SK-N-SH (cell line): ENCODE measurements around the gene CDK18.

Experiments
- TAF1 ChIP-seq: IDR thresholded peaks from 2 replicates; pipeline ENCODE4 v1.6.1; 2012; ENCODE audit warnings: low read depth, mild to moderate bottlenecking, low read length, moderate library complexity, borderline replicate concordance
- TEAD4 ChIP-seq: IDR thresholded peaks from 2 replicates; pipeline ENCODE4 v1.4.0; 2012; ENCODE audit warnings: mild to moderate bottlenecking, borderline replicate concordance; ENCODE audit not compliant: insufficient read depth
- ZBTB33 ChIP-seq: IDR thresholded peaks from 2 replicates; pipeline ENCODE4 v1.4.0; 2012; ENCODE audit warnings: low read depth, borderline replicate concordance
- TF ChIP-seq, protein P1 (sequence below): fragments of 200-600 bp; sonication (generic); IDR thresholded peaks from 2 replicates; pipeline ENCODE4 v1.6.1; 2017; ENCODE audit warnings: antibody characterized with exemption, mild to moderate bottlenecking, moderate library complexity

DNA sequence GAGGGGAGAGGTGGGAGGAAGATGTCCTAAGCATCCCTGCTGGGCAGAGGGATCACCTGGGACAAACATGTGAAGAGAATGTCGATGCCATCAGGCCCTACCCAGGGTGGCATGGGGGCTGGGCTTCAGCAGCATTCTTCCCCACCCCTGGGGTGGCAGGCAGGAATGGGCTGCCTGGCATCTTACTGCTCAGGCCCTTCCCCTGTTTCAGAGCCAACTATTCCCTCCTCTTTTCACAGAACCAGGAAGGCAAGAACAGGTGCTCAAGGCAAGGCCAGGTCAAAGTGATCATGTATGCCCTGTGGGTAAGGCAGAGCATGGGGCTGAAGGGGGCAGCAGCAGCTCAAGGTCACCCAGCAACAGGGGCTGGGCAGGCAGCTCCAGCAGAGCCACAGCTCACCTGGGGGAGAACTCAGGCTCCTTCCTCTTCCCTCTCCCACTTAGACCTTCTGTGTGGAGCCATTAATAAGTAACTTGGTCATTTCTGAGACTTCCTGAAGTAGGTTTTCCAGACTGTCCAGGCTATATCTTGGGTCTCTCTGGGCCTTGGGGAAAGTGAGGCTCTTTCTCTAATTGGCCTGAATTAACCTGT lies 70.9 kb downstream of the CDK18 start:
- no peak for TF ChIP-seq ZBTB33
- TF ChIP-seq, protein P1, sequence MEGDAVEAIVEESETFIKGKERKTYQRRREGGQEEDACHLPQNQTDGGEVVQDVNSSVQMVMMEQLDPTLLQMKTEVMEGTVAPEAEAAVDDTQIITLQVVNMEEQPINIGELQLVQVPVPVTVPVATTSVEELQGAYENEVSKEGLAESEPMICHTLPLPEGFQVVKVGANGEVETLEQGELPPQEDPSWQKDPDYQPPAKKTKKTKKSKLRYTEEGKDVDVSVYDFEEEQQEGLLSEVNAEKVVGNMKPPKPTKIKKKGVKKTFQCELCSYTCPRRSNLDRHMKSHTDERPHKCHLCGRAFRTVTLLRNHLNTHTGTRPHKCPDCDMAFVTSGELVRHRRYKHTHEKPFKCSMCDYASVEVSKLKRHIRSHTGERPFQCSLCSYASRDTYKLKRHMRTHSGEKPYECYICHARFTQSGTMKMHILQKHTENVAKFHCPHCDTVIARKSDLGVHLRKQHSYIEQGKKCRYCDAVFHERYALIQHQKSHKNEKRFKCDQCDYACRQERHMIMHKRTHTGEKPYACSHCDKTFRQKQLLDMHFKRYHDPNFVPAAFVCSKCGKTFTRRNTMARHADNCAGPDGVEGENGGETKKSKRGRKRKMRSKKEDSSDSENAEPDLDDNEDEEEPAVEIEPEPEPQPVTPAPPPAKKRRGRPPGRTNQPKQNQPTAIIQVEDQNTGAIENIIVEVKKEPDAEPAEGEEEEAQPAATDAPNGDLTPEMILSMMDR = no peak
- TF ChIP-seq TAF1 = no peak
- TF ChIP-seq TEAD4 = no peak
